GM04504 (cell line): Measurements from ENCODE around the gene PRUNE1.

Experiments
- DNase-seq: peaks from one replicate; pipeline ENCODE4 v3.0.0-alpha.2; 2012; ENCODE audit warnings: low read depth

Gene PRUNE1

DNA sequence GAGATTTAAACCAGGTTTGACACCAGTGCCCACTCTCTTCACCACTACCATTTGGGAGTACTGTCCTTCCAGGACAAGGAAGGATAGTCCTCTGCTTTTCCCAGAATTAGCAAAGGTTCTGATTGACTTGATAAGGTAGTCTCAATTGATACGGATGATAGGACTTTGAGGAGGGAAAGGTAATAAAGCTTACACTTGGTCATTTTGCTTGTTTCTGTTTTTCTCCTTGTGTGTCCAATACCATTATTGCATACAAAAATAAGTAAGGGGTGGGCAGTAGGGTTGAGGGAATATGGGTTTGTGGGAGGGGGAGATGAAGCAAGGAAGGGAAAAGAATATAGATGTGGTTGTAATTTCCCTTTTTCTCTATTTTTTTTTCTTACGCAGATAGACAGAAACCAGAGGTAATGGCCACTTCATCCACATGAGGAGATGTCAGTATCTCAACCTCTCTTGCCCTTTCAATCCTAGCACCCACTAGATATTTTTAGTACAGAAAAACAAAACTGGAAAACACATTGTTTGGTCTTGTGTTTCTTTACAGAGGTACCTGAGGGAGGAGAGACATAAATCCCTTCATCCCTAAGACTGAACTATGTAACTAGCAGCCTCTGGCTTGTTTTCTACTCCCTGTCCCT lies 41.9 kb downstream of the PRUNE1 start:
- DNase-seq, result no peak

DNA sequence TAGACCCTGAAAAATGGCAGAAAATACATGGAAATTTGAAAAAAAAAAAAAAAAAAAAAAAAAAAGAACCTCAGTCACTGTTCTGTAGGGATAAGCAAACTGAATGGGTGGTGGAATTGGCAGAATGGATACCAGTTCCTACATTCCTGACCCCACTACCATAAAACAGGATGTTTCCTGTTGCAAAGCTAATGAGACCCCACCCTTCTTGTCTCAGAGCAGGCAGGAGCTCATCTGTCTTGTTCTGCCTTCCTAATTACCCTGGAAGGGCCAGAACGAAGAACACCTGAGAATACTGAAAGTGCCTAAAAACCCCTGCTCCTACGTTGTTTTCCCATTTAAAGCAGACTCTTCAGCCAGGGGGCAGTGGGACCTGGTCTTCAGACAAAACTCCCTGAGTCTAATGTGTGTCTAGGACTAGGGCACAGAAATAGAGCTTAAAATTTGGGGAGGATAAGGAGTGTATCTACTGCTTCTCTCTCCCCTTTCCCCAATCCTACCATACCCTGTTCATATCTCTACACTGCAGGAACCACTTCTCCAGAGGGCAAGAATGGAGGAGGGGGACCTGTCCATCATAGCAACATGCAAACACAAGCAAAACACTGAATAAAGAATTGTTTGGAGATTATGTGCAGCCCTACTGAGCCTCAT lies 43.2 kb downstream of the PRUNE1 start:
- no peak for DNase-seq

DNA sequence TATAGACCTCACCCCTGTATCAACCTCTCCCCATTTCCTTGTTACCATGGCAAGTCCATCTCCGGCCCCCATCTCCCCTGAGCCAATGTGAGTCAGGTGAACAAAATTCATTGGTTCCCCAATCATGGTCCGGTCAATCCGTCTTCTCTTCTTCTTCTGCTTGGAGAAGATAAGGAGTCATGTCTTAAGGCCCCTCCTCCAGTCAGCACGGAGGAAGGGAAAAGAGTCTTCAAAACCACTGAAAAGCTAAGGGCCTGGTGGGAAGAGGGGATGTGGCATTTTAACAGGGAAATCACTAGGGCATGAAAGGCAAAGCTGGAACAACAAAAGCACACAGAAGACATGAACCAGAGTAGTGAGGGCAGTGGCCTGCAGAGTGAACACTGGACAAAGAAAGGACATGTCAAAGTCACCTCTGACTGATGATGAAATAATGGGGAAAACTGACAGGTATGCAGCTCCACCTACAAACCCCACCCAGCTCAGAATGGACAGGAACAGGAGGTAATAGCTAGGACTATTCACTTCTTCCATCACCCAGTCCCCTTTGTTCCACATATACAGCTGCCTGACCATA lies 46.8 kb downstream of the PRUNE1 start:
- DNase-seq, result no peak

DNA sequence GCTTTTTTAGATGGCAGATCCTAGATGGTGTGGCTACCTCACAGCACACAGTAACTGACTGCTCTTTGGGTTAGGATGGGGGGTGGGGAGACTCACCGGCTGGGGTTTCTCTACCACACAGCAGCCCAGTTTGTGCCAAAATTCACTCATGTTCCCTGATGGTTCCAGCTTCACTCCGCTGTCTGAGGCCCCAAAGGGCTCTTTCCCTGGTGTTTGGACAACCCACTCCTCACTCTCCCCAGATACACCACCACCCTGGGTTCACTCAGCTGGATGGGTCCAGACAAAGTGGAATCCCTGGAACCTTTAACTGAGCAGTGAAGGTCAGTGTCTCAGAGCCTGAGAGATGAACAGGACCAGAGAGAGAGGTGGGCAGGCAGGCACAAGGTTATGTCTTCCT lies 47.3 kb downstream of the PRUNE1 start:
- no peak for DNase-seq

DNA sequence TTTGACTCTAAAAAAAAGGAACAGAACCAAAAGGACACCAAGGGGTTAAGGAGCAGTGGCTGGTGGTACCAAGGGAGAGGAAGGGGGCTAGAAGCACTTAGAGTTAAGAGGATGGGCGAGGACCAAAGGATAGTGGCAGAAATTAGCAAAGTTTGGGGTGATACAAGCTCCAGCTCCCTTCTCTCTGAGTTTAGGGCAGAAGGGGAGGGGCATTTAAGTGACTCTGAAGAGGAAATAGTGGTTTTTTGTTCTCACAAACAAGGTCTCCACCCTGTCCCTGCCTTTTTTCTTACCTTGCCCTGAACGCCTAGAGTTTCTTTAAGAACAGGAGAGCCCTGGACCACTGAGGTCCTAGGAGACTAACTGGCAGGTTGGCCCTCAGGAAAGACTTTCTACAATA lies 47.9 kb downstream of the PRUNE1 start:
- DNase-seq, result no peak

DNA sequence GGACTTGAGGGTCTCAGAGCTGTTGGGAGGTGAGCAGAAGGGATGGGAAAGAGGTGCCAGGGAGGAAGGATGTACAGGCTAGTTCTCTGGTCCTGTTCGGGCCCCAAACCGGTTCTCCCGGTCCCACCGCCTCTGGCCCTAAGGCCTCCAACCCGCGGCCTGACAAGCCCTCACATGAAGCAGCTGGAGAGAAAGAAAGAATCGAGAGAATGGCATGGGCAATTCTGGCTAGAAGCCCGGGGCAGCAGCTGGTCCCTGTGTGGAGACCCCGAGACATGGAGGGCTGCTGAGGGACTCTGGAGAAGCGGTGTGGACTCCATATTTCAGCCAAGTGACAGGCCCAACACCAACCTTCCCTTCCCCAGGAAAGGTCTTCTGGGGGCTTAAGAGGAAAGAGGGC lies 50.4 kb downstream of the PRUNE1 start:
- no peak for DNase-seq

DNA sequence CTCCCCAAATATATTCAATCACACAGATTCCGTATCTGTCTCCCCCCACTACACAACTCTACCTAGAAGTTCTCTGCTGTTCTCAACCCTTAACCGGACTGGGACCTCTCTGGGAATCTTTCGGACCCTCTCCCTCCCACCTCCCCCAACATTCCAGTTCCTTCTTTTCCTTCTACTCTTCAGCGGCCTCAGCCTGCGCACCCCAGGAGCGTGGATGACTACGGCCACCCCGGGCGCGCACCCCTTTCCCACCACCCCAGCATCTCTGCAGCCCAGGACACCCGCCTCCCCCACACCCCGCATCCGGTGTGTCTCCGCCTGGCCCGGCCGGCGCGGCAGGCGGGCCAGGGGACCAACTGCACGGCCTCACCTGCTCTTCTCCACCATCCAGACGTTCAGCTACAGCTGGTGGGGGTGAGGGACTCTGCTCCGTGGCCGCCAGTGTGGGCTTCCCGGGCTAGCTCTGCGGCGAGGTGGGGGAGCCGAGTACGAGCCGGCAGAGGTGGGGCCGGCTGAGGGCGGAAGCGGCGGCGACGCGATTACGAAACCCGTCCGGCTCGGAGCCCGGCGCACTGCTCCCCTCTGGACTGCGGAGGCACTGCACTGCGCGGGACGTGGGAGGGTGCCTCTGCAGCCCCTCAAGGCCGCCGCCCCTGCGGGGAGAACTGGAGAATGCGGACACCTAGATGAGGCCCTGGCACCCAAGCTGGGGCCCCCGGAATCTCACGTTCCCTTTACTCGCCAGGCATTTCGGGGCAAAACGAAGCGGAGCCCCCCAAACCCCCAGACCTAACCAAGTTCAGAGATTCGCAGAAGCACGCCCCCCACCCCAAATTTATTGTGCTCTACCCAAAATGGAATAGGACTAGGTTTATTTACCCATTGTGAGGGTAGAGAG lies 51.1 kb downstream of the PRUNE1 start, which contains the start of gene CDC42SE1:
Gene CDC42SE1 (minus strand): TSS at position 514 of the 898 bp plus-strand sequence. CDS start 3,892 bp downstream, outside the sequence.
- DNase-seq, result peak; percentile 52

DNA sequence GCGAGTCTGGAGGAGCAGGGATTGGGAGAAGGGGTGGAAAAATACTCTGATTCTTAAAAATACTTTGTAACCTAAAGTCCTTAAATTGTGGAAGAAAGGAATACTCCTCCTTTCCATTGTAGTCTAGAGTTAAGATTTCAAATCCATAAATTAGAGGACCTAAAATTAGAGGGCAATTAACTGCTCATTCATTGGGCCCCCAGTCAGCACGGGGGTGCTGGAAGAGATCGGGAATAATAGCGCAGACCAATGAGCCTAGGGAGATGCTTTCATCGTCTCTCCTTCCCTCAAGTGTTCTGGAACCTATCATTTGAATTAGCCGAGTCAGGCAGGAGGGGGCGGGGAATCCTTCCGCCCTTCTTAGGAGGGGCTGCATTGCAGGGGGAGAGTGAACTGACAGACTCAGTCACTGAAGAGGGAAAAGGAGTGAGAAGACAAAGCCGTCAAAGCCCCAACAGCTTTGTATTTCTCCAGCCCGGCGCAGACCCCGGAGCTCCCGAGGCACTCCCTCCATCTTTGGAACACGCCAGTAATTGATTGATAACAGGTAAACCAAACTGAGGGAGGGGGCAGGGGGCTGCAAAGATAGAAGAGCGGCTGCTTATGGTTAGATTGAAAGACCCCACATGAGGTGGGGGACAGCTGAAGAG lies 51.9 kb downstream of the PRUNE1 start, which contains the start of gene MLLT11:
Gene MLLT11 (plus strand): TSS at position 391 of the 650 bp plus-strand sequence. CDS start 6,828 bp downstream, outside the sequence.
- DNase-seq, result peak; percentile 29

DNA sequence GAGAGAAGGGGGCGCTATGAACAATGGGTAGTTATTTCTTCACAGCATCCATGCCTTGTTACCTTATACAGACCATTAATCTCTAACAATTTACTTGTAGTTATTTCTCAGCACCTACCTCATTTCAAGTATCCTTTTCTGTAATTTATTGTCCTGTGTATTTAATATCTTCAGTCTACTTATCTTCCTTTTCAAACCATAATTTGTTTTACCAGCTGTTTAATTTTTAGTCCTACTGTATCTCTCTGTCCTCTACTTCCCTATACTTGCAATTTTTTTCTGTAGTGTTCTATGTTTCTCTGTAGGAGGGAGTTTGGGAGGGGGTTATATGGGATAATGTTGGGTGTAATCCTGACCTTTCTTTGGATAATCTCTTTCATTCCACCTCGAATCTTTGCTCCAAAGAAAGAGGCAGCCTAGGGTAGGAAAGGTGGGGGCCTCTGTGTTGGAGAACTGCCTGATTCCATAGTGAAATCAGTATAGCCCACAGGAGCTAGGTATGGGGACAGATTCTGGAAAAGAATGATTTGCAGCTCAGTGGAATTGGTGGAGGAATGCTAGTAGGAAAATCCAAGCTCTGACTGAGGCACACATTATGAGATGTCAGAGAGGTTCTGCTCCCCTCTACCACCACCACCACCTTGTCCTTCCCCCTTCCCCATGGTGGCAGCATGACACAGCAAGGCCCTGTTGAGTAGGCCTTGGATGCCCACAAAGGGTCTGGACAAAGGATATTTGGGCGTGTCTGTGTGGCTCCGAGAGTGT lies 52.6 kb downstream of the PRUNE1 start:
- no peak for DNase-seq

DNA sequence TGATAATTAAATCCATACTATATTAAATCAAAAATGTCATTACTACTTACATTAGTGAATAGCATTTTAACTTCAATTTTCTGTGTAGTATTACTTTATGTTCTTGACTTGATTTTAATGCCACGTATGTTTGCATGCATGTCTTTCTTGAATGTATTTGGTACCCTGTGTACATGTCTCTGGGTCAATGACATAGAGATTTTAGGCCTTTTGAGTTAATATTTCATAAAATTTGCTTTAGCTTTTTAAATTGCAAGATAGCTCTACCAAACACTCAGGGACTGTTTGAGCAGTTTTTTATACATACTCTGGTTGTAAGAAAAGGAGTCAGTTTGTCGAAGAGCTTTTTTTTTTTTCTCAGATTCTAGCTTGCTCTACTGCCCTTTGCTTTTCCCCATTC lies 53.5 kb downstream of the PRUNE1 start:
- no peak for DNase-seq

DNA sequence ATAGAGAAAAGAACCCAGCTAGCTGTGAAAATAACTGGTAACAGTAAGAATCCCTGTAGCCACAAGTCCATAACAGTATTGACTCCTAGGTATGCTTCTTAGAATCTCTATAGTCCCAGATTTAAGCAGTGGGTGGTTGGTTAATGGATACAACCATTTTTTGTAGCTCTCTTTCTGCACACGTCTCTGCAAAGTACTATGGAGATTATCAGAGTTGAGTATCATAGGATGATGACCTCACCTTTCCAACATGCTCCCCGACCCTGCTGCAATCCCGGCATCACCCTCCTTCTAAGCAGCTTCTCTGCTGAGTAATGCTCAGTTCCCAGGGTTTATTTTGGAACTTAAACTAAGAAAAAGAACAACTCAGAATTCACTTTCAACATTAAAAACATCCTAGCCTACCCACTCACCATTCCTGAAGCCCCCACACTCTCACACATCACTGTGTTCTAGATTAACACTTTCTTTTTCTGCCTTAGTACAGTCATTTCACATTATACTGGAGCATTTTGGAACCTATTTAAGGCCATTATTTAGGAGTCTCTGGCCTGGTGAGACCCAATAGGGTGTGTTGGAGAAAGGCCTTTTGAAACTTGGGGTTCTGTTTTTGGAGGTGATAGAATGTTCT lies 54.6 kb downstream of the PRUNE1 start:
- DNase-seq, result peak; percentile 71

DNA sequence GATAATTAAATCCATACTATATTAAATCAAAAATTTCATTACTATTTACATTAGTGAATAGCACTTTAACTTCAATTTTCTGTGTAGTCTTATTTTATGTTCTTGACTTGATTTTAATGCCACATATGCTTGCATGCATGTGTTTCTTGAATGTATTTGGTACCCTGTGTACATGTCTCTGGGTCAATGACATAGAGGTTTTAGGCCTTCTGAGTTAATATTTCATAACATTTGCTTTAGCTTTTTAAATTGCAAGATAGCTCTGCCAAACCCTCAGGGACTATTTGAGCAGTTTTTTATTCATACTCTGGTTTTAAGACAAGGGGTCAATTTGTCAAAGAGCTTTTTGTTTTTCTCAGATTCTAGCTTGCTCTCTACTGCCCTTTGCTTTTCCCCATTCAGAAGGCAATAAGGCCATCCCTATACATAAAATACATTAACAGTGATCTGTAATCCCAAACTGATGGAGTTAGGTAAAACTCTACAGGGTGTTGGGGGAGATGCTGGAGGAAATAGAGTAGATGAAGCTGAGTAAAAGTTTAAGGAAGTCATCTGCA lies 56.9 kb downstream of the PRUNE1 start:
- DNase-seq, result no peak

DNA sequence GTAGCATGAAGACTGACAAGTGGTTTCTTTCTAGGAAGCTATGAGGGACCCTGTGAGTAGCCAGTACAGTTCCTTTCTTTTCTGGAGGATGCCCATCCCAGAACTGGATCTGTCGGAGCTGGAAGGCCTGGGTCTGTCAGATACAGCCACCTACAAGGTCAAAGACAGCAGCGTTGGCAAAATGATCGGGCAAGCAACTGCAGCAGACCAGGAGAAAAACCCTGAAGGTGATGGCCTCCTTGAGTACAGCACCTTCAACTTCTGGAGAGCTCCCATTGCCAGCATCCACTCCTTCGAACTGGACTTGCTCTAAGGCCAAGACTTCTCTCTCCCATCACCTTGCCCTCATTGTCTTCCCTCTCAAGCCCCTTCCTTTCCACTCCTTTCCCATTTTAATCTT lies 58.9 kb downstream of the PRUNE1 start:
- no peak for DNase-seq

DNA sequence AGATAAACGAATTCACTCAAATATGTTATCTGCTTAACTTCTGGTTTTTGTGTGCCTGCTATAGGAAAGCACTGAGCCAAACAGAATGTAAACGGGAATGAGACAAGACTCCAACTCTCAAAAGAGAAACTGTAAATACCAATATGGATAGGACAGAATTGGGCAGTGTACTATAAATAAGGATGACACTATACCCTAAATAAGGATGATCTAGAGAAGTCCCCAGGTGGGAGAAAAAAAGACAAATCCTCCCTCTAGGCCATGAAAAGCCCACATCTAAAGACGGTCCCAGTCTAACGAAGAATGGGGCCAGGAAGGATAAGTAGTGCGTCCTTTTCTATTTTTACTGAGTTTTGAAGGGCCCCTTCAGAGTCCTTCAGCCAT lies 60.8 kb downstream of the PRUNE1 start:
- DNase-seq, result no peak

DNA sequence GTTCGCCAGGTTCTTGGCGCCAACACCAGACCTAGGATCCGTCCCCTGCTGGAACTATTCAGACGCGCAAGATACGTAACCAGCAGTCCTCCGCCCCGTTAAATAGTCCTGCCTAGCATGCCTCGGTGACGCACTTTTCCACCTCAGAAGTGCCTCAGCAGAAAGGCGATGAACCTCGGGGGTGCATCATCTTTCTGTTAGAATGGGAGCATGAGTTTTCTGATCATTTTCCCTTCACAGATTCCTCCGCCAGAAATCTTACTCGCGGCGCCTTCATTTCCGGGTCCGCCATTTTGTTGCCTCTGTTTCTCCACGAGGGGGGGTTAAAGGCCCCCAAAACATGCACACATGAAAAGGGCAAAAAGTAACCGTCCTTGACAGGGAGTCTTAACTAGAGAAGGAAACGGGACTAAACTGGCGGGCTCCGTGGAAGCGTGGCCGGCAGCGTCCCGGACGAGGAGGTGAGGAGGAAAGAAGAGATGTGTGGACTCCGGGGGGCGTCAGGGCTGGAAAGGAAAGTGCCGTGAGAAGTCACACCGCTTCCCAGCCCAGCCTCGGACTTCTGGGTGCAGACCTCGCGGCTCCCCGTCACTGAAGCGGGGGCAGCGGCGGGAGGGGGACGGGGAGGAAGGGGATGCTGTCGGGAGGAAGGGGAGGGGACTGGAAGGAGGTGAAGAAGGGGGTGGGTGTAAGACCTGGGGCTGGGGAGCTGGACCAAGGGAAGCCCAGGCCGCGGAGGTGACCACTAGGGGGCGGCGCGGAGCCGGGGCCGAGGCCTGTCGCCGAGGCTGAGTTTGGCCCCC lies 62.4 kb downstream of the PRUNE1 start, which contains the start of gene GABPB2:
Gene GABPB2 (plus strand): TSS at position 288 of the 803 bp plus-strand sequence. CDS start 17,429 bp downstream, outside the sequence.
- peak; percentile 93 for DNase-seq

DNA sequence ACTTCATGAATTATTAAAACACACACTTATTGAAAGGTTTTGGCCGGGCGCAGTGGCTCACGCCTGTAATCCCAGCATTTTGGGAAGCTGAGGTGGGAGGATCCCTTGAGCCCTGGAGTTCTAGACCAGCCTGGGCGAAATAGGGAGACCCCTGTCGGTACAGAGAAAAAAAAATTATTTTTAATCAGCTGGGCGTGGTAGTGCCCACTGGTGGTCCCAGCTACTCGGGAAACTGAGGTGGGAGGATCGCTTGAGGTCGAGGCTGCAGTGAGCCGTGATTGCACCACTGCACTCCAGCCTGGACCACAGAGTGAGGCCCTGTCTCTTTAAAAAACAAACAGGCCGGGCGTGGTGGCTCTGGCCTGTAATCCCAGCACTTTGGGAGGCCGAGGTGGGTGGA lies 64.0 kb downstream of the PRUNE1 start:
- no peak for DNase-seq
